ENCODE results near the gene TRAPPC3L.

DNA sequence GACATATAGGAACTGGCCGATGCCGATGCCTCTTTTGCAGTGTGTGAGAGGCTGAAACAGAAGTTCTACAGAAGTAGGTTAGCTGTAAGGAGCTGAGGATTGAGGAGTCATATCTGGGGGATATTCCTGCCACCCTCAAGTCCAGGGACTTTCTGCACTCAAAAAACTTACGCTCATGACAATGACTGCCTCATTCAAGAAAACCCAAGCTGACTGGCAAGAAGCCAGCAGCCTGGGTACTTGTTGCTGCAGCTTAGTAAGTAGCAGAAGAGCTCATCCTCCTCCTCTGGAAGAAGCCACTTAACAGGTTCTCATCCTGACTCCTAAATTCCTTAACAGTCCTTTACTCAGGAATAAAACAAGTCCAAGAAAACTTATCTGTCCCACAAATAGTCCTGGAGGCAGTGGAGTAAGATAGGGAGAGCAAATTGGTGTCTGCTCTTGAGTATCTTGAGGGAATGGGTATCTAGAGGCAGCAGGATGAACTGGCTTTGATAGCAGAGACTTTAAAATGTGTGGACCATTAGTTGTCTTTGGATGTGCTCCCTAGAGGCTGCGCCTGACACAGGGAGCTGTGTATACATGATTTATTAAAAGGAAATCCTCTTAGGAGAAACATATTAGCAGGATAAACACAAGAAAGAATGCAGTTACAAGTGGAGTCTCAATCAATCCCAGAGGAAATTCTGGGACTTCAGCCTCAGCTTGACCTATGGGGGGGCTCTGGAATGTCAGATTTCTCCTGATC lies 26.7 kb downstream of the TRAPPC3L start:
- no peak for TF ChIP-seq RFX1 (IDR thresholded peaks at IDR 0.05)
- TF ChIP-seq, protein P1, sequence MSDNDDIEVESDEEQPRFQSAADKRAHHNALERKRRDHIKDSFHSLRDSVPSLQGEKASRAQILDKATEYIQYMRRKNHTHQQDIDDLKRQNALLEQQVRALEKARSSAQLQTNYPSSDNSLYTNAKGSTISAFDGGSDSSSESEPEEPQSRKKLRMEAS (IDR thresholded peaks at IDR 0.05), result no peak
- no peak for TF ChIP-seq ZNF547 (CRISPR knock-in tag; IDR thresholded peaks at IDR 0.05)
- TF ChIP-seq MAFF (IDR thresholded peaks at IDR 0.05; ENCODE audit: low read depth, low read length), result no peak
- TF ChIP-seq, protein P2, sequence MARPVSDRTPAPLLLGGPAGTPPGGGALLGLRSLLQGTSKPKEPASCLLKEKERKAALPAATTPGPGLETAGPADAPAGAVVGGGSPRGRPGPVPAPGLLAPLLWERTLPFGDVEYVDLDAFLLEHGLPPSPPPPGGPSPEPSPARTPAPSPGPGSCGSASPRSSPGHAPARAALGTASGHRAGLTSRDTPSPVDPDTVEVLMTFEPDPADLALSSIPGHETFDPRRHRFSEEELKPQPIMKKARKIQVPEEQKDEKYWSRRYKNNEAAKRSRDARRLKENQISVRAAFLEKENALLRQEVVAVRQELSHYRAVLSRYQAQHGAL (CRISPR knock-in tag; IDR thresholded peaks at IDR 0.05; ENCODE audit: not compliant biosample characterization), result no peak
- TF ChIP-seq ZNF326 (CRISPR knock-in tag; IDR thresholded peaks at IDR 0.05; ENCODE audit: borderline replicate concordance), result no peak
- TF ChIP-seq FOXA3 (CRISPR knock-in tag; IDR thresholded peaks at IDR 0.05), result no peak
- TF ChIP-seq HNF4A (CRISPR knock-in tag; IDR thresholded peaks at IDR 0.05), result no peak
- TF ChIP-seq ZNF225 (CRISPR knock-in tag; IDR thresholded peaks at IDR 0.05), result no peak
- no peak for TF ChIP-seq ZNF138 (CRISPR knock-in tag; IDR thresholded peaks at IDR 0.05; ENCODE audit: low read depth)
- TF ChIP-seq, protein P3, sequence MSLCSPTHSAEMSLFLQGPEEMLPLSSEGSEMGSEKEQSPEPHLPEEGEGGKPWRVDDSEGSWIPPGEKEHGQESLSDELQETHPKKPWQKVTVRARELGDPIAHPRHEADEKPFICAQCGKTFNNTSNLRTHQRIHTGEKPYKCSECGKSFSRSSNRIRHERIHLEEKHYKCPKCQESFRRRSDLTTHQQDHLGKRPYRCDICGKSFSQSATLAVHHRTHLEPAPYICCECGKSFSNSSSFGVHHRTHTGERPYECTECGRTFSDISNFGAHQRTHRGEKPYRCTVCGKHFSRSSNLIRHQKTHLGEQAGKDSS (CRISPR knock-in tag; IDR thresholded peaks at IDR 0.05; ENCODE audit: borderline replicate concordance, low read depth), result no peak
- TF ChIP-seq ZNF562 (CRISPR knock-in tag; IDR thresholded peaks at IDR 0.05; ENCODE audit: borderline replicate concordance), result no peak

Measured in HepG2 (cell line).